ENCODE measurements around the gene GIMAP2.
"Not testable (repeated sequence)": the region's sequence is repeated elsewhere in the genome, so short reads cannot be mapped to it uniquely, and the experiment has no call there.

GIMAP2 gene

DNA sequence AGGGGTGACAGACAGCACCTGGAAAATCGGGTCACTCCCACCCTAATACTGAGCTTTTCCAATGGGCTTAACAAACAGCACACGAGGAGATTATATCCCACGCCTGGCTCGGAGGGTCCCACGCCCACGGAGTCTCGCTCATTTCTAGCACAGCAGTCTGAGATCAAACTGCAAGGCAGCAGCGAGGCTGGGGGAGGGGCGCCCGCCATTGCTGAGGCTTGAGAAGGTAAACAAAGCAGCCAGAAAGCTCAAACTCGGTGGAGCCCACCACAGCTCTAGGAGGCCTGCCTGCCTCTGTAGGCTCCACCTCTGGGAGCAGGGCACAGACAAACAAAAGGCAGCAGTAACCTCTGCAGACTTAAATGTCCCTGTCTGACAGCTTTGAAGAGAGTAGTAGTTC is 6.9 kb upstream of the GIMAP2 start:
- DNase-seq, result not testable (repeated sequence)

DNA sequence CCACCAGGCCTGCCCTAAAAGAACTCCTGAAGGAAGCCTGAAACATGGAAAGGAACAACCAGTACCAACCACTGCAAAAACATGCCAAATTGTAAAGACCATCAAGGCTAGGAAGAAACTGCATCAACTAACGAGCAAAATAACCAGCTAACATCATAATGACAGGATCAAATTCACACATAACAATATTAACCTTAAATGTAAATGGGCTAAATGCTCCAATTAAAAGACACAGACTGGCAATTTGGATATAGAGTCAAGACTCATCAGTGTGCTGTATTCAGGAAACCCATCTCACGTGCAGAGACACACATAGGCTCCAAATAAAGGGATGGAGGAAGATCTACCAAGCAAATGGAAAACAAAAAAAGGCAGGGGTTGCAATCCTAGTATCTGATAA is 5.1 kb upstream of the GIMAP2 start:
- DNase-seq, result not testable (repeated sequence)

DNA sequence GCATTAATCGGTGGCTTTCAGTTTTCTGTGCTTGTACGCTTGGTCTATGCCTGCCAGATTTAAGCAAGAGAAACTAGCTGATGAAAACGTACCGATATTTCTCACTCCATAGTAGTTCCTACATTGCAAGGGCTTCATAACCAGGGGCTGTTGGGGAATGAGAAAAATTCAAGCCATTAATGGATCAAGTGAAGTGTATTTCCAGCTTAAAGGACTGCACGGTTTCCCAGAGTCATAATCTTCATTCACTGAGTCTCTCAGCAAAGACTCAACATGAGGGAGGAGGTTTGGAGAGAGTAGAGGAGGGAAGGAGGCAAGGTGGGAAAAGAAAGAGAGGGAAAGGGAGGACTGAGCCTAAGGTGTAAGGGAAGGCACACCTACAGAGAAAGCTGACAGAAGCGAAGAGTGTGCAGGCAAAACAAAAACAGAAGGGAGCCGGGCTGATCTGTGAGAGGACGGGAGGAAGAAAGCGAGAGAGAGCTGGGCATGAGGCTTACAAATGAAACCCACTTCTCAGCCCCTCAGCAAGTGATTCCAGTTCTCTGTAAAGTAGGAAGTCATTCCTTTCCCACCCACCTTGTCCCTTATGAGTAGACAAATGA is 625 bp downstream of the GIMAP2 start:
- no peak for DNase-seq

DNA sequence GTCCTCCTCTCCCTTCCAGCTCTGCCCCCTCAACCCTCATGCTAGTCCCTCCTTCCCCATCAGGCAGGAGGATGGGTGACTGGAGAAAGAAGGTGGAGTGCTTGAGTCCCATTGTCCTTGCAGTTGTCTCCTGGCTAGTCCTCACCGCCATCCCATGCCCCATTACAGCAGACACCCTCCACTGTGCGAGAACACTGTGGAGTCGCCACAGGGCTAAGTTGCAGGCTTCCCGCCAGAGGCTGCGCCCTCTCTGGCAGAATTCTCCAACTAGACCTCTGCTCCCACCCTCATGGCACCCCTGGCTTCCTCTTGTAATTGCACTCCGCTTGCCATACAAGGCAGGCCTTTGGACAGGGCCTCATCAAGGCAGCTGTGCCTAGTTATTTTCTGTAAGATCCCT is 3.1 kb downstream of the GIMAP2 start:
- DNase-seq, result no peak

DNA sequence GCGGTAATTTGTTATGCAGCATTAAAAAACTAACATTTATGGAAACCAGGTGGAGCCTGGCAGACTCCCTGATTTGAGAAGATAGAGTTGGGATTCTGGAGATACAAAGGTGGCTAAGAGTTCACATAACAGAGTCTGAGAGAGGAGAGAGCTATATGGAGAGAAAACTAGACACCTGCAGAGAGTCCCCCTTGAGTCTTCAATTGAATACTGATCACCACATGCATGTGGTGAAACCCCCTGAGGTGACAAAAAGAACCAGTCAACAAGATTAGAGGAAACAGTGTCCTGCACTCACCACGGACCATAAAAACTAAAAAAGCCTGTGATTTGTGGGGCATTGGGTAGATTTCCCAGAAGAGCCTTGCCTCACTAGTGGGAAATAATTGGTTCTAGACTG is 10.1 kb downstream of the GIMAP2 start:
- no peak for DNase-seq

DNA sequence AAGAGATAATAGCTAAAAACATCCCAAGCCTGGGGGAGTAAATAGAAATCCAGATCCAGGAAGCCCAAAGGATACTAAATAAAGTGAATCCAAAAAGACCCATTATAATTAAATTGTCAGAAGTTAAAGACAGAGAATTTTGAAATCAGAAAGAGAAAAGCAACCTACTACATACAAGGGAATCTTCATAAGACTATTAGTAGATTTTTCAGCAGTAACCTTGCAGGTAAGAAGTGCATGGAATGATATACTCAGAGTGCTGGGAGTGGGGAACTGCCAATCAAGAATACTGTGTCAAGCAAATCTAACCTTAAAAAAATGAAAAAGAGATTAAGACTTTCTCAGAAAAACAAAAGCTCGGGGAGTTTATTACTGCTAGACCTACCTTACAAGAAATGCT is 17.7 kb downstream of the GIMAP2 start:
- DNase-seq, result no peak

DNA sequence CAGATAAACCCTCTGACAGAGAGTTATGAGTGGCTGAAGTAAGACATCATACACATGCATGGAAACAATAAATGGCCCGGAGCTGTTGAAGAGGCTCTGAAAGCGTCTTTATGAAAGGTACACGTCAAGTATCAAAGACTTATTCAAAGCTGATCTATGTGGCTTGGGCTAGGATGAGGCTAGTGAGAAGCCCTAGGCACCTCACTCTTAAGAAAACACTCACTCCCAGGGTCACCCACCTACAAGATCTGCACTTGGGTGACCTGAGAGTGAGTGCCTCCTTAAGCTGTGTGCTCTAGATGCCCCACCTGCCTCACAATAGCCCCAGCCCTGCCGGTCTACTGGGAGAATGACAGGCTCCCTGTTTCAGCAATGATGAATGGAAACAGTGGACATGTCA is 29.8 kb downstream of the GIMAP2 start:
- DNase-seq, result no peak

DNA sequence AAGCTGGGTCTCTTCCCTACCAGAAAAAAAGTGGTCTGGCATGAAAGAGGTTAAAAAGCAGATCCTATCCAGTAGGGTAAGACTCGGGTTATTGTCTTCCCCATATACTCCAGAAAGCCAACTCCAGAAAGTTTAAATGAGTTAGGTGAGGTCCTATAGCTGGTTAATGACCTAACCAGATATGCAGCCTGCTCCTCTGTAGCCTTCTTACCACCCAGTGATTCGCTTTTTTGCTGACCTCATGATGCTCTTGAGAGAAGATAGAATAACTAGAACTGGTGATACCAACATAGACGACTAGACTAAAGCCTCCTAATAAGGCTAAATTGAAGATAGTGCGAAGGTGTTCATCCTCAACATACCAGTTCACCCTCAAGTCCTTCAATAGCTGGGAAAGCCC is 30.2 kb downstream of the GIMAP2 start:
- DNase-seq, result no peak

DNA sequence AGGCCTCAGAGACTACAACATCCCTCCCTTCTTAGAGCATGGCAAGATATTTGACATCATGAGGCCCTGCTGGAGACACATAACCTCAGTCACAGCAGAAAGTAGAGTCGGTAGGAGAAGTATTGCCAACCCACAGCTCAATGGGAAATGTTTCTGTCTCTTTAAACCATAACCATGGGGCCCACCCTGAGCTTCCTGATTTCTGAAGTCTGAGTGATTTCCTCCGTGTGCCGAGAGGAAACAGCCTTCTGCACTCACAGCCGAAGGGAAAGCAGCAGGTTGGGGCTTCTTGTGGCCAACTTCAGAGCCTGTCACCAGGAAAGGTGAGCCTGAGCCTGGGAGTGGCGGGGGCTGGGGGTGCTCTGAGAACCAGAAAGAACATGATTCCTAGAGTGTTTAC is 30.9 kb downstream of the GIMAP2 start, which contains the start of gene GIMAP1:
GIMAP1 (plus strand) TSS at position 246 of the 400 bp plus-strand sequence. CDS start 2,435 bp downstream, outside the sequence.
- no peak for DNase-seq

DNA sequence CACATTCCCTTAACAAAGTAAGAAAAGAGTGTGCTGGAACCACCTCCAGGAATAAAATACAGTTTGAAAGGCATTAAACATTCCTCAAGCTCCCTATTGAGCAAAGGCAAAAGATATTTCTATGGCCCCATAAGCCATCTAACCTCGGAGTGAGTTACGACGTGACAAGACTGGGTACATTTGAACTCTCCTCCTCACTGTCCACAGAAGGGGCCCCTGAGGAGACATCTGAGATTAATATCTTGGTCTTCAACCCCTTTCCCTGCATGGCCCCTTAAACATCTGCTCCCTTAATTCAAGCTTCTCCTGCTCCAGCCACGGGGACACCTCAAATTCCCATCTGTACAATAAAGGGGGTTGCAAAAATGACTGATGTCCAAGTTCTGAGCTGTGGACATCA is 31.4 kb downstream of the GIMAP2 start:
- DNase-seq, result no peak

DNA sequence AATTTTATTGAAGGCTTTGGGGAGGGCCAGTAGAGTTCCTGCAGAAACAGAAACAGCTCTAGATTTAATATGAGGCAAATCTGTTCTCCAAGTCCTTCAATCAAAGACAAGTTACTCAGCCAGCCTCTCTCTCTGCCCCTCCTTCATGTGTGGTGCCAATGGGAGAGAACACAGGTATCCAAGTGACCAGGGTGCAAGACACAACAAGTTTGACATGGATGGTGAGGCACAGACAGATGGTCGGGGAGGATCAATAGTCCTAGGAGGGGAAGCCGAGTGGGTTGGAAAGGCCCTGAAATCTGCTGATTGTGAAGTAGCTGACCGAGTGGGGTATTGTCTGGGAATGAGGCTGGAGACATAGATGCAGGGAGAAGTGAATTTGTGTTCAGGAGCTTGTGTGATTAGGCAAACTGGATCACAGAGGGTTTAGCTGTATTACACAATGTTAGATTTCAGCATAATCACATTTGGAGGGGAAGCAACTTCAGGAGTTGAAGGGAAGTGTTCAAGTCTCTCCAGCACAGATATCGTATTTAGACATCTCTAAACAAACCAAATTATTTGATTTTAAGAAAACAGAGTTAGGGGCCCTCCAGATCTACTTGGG is 32.4 kb downstream of the GIMAP2 start:
- no peak for DNase-seq

DNA sequence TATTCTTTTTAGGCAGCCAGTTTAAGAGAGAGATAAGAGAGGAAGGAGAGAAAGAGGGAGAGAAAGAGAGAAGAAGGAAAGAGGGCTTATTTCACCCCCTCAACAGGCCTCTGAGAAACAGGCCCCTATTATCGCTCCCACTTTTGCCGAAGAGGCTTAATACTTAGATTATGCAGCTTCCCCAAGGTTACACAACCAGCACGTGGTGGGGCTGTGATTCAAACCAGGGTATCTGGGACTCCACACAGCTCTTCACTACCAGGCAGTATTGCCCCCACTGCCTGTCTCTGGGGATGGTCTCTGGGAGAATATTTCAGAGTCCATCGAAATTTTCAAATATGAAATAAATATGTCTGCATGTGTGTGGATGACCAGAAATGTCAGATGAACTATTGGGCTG is 33.9 kb downstream of the GIMAP2 start:
- no peak for DNase-seq

DNA sequence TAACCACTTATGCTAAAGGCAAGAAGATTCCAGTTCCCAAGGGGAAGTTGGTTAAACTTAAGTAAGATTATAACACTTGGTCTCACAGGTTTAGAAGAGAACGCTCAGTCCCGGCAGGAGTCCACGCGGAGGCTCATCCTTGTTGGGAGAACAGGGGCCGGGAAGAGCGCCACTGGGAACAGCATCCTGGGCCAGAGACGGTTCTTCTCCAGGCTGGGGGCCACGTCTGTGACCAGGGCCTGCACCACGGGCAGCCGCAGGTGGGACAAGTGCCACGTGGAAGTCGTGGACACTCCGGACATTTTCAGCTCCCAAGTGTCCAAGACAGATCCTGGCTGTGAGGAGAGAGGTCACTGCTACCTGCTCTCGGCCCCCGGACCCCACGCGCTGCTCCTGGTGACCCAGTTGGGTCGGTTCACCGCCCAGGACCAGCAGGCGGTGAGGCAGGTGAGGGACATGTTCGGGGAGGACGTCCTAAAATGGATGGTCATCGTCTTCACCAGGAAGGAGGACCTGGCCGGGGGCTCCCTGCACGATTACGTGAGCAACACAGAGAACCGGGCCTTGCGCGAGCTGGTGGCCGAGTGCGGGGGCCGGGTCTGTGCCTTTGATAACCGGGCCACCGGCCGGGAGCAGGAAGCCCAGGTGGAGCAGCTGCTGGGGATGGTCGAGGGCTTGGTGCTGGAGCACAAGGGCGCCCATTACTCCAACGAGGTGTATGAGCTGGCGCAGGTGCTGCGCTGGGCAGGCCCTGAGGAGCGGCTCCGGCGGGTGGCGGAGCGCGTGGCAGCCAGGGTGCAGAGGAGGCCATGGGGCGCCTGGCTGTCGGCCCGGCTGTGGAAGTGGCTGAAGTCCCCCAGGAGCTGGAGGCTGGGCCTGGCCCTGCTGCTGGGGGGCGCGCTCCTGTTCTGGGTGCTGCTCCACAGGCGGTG is 34.7 kb downstream of the GIMAP2 start:
- no peak for DNase-seq

DNA sequence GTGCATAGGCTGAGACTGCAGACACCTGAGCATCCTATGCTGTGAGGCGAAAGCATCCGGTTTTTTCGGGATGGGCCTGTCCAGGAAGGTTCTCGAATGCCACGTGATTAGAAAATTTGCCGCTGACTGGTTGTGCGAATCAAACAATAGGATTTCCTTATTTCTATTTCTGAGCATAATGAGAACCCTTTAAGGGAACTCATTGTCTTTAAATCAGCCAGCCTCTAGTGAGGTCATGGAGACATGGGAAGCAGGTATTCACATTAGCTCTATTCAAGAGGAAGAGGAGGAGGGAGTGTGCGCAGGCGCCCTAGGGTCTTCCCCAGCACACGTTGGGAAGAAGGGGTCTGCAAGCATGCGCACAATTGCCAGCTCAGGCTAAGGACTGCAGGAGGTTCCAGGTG is 36.5 kb downstream of the GIMAP2 start:
- DNase-seq, result no peak

DNA sequence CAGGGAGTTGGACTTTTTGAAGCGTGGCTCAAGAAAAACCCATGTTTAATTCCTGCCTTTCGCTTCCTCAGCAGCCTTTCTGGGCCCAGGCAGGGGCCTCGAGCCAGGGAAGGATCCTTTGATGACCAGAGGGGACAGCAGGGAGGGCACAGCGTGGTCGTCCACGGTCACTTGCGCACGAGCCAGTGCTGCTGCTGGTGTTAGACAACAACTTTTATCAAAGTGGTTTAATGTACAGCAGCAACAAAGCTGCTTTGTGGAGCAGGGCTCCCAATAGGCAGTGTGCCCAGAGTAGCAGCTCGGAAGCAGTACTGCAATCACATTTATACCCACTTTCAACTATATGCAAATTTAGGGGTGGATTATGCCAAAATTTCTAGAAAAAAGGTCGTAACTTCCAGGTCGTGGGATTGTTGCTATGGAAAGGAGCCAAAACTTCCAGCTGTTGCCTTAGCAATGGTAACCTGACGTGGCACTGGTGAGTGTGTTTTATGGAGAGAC is 37.0 kb downstream of the GIMAP2 start:
- DNase-seq, result no peak

DNA sequence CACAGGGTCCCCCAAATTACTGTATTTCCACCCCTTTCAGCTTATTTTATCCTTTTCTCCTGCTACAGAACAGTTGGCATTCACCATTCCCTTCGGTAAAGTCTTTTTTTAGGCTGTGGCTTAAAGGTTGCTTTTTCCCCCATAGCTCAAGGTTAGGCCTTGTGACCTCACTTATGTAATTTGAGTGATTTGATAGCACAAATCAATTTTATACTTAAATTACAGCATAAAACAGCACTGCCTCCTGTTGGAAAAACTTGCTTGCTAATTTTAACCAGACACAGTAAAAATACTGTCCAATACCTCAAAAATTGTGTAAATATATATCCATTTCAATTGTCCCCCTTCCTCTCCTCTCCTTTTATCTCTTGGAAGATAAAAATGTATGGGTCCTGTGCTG is 38.0 kb downstream of the GIMAP2 start:
- DNase-seq, result no peak

DNA sequence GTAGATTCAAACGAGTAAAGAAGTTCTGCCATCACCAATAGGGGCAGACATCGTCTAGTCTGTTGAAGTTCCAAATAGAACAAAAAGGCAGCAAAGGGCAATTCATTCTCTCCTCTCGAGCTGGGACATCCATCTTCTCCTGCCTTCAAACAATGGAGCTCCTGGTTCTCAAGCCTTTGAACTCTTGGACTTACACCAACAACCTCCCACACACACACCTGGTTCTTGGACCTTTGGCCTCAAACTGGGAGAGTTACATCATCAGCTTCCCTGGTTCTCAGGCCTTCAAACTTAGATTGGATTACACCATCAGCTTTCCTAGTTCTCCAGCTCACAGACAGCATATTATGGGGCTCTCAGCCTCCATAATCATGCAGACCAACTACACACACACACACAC is 41.9 kb downstream of the GIMAP2 start:
- no peak for DNase-seq

DNA sequence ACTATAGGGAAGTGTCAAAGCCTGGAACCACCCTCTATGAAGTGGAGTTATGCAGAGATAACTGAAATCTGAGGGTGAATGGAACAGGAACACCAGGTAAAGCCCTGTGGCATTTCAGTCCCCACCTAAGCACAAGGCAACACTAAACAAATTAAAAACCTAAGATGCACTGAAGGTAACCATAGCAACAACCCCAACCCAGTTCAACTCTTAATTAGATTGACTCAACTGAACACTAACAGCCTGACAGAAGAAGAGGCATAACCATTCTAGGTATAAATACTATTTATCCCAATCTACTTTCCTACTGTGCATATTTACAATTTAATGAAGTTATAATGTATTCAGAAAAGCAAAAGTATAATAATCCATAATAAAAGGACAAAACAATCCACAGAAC is 42.5 kb downstream of the GIMAP2 start:
- no peak for DNase-seq

DNA sequence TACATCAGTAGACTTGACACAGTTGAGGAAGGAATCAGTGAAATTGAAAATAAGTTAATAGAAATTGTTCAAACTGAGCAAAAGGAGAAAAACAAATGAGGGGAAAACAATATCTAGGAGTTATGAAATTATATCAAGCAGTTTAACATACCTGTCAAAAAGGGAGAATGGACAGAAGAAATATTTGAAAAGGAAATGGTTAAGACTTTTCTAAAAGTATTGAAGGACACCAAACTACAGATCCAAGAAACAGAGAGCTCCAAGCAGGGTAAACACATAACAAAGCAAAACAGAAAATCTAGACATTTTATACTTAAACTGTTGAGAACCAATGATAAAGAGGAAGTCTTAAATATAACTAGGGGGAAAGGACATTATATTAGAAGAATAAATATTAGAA is 43.1 kb downstream of the GIMAP2 start:
- DNase-seq, result no peak

DNA sequence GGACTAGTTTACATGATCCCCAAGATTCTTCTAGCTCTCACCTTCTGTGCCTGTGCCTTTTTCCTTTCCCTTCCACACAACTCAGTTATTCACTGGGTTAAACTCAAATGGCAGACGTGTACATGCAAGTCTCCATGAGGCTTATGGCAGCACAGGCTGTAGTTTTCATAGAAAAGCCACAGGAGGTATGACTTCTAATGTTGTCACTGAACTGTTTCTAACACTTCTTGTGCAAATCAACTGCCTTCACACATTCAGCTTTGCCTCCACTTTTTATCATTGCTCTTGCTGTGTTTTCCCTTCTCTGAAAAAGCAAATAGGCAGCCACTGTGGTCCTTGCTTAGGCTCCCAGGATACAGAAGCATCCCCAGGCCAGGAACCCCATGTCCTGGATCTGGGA is 46.4 kb downstream of the GIMAP2 start:
- no peak for DNase-seq

DNA sequence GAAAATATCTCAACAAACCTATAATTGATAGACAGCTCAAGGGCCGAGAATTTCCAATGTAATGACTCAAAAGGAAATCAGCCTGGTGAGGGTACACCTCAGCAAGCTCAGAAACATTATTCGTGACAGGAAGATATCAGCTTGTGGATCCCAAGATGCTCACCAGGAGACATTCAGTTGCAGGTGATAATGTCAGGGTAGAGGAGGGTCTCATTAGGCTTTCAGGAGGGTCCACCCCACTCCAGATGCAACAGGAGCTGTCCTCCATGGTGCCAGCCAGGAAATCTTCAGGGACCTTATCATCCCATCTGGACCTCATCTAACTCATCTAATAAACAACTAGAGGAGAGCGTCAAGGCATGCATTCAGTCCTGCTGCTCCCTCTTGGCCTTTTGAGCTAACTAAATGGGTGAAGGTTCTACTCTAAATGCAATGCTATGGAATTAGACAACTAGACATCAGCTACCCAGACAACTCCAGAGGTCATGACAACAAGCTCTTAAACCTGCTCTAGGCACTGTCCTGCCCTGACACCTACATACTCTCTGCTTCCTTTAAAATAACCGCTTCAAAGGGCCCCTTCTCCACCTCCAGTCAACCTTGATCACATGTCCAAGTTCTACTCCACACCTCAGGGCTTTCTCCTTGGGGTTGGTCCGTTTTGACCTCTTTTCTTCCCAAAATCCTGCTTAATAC is 47.4 kb downstream of the GIMAP2 start:
- no peak for DNase-seq

DNA sequence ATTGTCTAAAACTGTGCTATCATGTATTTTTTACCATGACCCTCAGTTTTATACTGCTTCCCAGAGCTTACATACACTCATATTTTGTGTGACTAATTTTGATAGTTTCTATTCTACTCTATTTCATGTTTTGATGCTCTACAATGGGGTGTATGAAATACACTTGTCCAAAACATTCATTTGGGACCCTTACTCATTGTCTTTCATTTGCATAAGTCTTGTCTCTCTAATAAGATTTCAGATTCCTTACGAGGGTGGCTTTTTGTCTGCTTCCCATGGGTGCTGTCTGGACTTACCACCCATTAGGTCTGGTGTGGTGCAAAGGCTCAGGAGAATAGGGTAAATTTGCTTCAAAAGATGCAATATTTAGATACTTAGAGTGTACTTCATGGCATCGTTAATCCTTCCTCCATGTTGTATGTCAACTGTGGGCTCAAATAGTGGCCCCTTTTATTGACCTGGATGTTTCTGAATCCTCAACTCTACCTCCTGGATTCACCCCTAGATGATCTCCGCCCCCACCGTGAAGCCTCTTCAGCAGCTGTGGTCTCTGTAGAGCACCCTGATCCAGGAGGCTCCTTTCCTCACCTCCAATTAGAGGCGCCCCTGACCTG is 48.1 kb downstream of the GIMAP2 start:
- DNase-seq, result no peak

DNA sequence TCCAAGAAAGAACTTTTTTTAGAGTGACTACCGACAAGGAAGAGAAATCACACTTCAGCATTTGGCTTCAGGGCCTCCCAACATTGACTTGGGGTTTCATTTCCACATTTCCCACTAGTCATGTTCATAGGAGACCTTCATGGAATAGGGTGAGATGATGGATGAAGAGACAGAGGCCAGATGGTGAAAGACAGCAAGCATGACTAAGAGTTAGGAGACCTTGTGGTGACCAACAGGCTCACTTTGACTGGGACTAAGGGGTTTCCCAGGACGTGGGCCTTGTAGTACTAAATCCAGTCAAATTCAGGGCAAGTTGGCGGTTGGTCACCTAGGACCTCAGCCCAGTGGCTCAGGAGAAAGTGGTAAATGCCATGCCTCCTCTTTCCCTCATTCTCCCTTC is 48.7 kb downstream of the GIMAP2 start:
- DNase-seq, result no peak

All from DMS79 (cell line).